Fibroblast of skin of left biceps (primary cell): Measurements from ENCODE around the gene GPNMB.

ENCODE experiments used
- DNase-seq, 2 experiments: peaks; one replicate each; pipeline ENCODE4 v3.0.0-alpha.2; 2013; ENCODE audit warnings: low read depth in 2 of 2

GPNMB gene

DNA sequence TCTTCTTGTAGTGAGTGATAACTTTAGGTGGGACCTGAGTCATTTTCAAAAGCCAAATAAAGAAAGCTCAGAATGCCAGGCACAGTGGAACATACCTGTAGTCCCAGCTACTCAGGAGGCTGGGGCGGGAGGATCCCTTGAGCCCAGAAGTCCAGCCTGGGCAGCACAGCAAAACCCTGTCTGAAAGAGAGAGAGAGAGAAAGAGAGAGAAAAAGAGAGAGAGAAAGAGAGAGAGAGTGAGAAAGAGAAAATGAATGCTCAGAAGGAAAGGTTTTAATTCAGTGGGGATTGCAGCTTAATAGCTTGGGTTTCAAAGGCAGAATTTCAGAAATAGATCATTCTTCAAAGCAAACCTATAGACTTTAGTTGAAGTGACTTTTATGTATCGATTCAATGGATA, 25.7 kb downstream of the GPNMB start:
- no peak for DNase-seq

DNA sequence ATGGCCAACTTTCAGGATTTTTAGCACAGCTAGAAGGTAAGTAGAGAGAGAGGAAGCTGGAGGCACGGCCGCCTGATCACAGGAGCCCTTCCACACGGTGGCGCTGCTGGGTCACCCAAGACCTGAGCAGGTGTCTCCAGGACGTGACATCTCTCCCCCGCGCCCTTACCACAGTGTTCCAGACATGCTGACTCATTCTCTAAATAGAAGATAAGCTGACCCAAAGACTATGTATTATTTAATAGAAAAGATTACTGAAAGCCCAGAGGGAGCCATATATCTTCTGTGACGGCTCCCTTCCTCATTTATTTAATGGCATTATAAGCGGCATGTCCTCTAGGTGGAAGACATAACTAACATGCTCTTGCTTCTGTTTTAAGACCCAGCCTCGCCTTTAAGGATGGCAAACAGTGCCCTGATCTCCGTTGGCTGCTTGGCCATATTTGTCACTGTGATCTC, 26.6 kb downstream of the GPNMB start:
- peak; percentile 36 to 40 for DNase-seq

DNA sequence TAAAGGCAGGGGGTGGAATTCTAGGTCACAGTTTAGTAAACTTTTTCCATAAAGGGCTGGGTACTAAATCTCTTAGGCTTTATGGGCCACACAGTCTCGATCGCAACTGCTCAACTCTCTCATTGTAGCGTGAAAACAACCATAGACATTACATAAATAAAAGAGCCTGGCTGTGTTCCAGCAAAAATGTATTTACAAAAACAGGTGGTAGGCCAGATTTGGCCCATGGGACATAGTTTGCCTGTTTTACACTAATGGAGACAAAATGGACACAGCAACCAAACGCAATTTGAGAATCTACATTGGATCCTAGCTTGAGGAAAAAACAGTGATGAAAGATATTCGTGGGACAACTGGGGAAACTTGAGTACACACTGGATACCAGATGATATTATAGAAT, 29.3 kb downstream of the GPNMB start:
- DNase-seq: no peak

DNA sequence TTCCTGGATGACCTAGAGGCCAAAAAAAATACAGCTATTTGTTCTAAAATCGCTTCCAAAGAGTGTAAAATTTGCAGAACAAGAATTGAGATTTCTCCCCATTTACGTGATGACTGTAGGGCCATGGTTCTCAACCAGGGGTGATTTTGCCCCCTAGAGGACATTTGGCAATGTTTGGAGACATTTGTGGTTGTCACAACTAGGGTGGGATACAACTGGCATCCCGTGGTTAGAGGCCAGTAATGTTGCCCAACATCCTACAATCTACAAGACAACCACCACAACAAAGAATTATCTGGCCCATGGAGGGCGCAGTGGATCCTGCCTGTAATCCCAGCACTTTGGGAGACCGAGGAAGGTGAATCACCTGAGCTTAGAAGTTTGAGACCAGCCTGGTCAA, 29.8 kb downstream of the GPNMB start:
- no peak for DNase-seq

DNA sequence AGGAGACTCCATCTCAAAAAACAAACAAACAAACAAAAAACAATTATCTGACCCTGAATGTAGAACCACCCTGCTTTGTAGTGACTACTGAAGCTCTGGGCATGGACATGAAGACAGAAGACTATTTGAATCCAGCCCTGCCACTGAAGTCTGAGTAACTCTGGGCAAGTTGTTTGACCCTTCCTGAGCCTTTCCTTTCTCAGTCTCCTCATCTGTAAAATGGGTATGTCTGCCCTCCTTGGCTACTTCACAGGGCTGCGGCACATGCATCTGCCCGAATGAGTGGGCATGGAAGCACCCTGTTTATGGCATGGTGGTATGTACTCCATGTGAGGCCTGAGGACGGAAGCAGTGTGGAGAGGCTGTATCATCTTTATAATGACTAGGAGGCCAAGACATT, 30.4 kb downstream of the GPNMB start:
- no peak for DNase-seq

DNA sequence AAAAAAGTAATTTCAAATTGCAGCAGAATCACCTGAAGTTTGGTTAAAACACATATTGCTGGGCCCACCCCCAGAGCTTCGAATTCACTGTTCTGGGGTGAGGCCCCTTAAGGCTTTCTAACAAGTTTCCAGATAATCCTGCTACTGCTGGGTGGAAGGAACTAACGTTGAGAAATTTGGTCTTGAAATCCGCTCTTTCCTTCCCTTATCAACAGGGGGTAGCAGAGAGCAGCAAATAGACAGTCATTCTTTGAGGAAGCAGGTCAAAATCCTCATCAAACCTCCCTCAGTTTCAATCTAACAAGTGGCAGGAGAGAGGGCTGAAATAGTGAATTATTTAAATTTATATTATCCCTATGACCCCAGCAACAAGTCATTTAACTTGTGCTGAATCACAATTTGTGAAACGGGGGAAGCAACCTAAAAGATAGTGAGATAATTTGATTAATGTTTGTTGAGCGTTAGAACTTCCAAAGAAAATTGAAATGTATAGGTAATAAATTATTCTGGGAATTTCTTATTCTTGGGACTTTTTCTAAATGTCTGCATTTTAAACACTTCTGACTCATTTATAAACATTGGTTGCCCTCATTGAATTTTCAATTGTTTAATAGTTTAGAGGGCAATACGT, 30.9 kb downstream of the GPNMB start:
- DNase-seq: peak; percentile 25 to 33

DNA sequence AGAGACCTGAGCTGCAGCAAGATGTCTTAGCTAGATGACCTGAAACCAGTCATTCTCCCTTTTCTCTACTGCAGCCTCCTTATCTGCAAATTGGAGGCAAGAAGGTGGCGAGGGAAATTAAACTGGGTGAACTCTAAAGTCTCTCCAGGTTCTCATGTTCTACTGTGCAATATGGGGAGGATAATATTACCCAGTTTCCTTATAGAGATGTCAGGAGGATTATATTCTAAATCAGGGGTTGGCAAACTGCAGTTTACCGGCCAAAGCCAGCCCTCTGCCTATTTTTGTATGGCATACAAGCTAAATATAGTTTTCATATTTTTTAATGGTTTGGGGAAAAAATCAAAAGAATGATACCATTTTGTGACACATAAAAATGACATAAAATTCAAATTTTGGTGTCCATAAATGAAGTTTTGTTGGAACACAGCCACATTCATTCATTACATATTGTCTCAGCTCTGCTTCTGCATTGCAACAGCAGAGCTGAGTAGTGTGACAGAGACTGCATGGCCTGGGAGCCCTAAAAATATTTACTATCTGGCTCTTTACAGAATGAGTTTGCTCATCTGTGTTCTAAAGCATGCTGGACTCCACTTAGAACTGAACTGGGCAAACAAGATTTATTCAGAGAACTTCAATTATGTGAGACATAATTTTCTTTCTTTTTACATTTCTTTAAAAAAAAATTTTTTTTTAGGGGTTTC, 33.4 kb downstream of the GPNMB start:
- no peak for DNase-seq

DNA sequence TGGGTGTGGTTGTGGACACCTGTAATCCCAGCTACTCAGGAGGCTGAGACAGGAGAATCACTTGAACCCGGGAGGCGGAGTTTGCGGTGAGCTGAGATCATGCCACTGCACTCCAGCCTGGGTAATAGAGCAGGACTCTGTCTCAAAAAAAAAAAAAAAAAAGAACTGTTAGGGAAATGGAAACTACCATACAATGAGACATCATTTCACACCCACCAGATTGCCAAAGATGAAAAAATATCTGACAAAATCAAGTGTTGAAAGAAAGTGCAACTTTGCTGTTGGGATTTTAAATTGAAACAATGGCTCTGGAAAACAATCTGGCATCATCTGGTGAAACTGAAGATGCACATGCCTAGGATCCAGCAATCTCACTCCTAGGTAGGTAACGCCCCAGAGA, 36.5 kb downstream of the GPNMB start:
- no peak for DNase-seq

DNA sequence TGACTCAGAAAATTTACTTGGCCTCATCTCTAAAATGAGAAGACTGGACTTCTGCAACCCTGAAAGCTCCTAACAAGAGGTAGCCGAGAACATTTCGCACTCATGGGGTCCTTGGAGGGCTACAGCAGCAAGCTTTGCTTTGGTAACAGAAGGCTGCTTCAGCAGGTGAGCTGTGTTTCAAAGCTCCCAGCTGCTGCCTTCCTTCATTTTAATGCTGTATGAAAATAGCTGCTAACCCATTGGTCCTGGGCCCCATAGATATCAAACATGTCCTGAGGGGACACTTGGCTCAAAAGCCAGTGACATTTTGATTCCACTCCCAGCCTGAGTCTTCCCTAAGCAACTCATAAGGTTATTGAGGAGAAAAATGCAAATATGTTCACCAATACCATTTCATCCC, 38.3 kb downstream of the GPNMB start:
- DNase-seq: no peak

DNA sequence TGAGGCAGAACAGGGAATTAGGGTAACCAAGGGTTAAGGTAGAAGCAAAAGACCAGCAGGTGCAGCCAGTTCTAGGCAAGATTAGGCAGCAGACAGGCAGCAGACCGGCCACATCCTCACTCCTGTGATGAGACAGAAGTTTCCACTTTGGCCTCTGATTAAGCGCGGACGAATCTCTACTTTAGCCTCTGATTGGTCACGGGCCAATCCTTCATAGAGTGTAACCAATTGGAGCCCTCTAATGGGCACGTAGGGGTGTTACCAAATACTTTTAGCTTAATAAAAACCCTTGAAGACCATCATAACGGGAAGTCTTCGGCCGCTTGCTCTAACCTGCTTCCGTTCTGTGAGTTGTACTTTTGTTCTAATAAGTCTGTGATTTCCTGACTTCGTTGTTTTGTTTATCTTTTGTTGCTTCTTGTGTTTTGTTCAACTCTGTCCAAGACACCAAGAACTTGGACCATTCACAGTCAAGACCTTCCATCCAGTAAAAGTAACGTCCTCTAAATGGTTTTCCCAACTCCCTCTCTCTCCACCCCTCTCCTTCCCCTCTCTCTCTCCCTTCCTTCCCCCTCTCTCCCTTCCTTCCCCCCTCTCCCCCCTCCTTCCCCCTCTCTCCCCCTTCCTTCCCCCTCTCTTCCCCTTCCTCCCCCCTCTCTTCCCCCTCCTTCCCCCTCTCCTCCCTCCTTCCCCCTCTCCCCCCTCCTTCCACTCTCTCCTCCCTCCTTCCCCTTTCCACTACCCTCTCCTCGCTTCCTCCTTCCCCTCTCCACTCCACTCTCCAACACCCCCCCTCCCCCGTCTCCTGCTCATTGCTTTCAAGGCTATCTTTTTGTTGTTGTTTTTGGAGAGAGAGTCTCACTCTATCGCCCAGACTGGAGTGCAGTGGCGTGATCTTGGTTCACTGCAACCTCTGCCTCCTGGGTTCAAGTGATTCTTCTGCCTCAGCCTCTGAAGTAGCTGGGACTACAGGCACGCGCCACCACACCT, 39.4 kb downstream of the GPNMB start:
- DNase-seq: no peak

DNA sequence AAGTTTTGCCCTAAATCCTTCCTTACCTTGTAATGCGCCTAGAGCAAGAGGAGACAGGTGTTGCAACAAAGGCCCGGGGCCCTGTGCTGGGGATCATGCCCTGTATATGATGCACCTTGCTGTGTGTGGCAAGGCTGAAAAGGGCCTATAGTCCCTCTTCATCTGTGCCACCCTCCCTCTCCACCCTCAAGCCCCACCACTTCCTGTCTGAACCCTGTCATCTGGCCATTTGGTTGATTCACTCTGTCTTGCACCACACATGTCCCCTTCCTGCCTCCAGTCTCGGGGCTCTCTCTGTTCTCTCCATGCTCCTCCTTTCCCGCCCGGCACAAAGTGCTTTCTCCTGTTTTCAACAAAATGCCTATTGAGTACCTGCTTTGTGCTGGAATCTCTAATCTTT, 41.0 kb downstream of the GPNMB start:
- no peak for DNase-seq

DNA sequence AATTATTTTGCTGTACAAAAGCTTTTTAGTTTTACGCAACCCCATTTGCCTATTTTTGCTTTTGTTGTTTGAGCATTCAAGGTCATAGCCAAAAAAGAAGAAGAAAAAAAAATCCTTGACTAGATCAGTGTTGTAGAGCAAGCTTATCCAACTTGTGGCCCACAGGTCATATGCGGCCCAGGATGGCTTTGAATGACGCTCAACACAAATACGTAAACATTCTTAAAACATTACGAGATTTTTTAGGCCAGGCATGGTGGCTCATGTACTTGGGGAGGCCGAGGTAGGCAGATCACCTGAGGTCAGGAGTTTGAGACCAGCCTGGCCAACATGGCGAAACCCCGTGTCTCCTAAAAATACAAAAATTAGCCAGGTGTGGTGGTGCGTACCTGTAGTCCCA, 44.4 kb downstream of the GPNMB start:
- no peak for DNase-seq

DNA sequence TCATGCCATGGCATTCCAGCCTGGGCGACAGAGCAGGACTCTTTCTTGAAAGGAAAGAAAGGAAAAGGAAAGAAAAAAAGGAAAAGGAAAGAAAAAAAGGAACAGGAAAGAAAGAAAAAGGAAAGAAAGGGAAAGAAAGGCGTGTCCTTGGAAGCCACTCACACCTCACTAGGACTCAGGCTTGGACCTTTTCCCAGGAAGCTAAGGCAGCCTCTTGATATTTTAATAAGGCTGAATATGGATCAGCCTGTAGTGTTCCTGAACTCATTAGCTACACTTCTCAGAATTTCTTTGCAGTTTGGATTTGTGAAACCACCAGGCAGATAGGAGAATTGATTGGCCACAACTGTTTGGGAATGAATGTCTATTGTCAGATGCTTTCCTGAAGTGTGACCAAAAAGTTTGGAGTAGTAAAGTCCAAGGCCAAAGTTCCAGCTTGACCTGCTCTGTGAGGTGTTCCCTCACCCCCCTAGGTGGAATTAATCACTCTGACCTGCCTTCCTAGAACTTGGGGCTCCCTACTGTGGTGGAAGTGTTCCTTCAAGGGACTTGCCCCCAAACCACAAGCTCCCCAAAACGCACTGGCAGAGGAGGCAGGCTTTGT, 45.5 kb downstream of the GPNMB start:
- DNase-seq: no peak

DNA sequence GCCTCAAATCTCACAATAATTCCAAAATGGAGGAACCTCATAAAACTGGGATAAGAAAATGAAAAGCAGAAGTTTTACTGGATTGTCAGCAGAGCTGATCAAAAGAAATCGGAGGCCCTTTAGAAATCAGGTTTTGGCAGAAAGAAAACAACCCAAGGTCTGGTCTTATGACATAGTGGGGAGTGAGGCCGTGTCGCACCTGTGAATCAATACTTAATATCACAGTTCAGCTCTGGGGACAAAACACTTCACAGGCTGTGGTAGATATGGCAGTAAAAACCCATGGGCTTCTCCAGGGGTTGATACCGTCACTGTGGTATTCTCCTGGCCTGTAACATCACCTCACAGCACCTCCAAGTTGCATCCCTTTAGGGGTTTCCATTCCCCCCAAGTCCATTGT, 46.0 kb downstream of the GPNMB start:
- DNase-seq: no peak

DNA sequence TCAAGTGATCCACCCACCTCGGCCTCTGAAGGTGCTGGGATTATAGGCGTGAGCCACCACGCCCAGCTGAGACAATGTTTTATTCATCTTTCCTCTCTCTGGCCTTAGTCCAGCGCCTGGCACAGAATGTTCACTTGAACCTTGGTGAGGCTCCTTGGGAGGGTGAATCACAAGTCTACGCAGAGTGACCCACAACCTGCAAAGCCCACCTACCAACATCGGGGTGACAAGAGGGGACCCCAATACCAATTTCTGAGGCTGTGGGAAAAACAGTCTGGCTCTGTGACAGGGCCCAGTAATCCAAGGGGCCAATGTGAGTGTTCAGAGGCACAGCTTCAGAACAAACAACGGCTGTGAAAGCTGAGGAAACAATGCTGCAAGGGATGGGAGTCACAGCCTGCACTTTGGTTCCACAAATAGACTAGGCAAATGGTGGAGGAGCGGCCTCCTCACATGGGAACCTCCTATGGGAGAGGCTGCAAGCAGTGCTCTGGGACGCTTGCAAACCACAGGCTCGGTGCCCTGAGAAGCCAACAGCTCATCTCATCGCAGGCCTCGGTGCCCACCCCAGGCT, 47.0 kb downstream of the GPNMB start:
- no peak for DNase-seq

DNA sequence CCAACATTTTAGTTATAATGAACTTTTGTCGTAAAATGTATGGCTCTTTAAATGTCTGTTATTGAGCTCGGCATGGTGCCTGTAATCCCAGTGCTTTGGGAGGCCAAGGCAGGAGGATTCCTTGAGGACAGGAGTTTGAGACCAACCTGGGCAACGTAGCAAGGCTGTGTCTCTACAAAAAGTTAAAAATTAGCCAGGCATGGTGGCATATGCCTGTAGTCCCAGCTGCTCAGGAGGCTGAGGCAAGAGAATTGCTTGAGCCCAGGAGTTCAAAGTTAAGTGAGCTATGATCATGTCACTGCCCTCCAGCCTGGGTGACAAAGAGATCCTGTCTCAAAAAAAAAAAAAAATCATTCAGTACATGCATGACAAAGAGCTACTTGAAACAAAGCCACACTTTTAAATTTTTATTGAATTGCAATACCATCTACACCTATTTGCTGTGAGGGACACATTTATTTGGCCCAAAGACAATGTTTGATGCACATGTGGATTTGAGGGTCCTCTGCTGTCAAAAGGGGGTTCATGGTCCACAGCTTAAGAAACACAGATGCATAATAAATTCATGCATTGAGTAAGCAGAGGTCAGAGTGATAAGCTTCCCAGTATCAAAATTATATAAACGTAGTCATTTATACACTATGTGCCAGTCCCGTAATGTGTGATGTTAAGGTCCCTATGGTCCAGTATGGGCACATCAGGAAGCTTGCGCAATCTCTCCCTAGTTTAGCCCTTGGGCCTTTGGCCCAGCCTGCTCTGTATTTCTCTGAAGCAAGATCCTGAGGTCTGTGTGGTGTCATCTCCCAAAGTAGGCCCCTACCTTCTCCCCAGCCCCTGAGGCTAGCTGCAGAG, 48.2 kb downstream of the GPNMB start:
- no peak for DNase-seq

DNA sequence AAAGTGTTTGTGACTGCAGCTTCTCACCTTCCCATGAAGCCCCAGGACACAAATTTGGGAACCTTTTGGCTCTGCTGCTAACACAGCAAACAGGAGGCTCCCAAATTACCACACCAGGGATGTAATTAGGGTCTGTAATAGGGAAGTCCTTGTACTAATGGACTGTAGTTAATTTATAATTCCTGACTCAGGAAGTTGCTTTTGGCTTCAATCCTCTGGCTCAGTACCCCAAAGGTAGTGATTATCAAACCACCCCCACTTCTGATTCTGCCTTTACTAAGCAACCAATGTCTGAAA, 48.8 kb downstream of the GPNMB start:
- DNase-seq: no peak

DNA sequence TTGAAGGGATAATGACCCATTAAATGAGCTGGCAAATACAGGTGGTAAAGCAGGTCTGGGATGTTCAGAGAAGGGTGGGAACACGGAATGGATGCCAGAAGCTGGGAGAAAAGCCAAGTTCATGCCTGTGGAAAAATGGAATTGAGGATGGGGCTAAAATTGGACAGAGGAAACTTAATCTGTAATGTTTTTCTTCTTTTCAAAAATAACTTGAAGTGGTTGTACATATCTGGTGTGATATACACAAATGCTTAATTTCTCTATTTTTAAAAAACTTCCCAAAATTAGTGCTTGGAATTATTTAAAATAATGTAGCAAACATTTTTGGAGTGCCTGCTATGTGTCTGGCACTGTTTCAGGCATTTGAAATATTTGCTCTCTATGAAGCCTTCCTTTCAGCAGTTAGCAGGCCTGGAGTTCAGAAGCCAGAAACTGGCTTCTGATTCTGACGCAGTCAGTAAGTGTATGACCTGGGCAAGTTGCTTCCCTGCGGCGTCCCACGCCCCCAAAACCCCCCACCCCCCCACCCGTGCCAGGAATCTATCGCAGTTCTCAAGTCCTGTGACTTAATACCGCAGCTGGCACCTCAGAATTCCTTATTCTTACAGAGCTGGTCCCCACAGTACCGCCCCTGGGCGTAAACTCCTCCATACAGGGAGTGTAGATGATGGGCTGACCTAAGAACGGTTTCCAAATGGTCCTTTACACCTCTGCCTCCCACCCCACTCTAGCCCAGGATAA, 51.7 kb downstream of the GPNMB start:
- DNase-seq: peak; percentile 47 to 48

DNA sequence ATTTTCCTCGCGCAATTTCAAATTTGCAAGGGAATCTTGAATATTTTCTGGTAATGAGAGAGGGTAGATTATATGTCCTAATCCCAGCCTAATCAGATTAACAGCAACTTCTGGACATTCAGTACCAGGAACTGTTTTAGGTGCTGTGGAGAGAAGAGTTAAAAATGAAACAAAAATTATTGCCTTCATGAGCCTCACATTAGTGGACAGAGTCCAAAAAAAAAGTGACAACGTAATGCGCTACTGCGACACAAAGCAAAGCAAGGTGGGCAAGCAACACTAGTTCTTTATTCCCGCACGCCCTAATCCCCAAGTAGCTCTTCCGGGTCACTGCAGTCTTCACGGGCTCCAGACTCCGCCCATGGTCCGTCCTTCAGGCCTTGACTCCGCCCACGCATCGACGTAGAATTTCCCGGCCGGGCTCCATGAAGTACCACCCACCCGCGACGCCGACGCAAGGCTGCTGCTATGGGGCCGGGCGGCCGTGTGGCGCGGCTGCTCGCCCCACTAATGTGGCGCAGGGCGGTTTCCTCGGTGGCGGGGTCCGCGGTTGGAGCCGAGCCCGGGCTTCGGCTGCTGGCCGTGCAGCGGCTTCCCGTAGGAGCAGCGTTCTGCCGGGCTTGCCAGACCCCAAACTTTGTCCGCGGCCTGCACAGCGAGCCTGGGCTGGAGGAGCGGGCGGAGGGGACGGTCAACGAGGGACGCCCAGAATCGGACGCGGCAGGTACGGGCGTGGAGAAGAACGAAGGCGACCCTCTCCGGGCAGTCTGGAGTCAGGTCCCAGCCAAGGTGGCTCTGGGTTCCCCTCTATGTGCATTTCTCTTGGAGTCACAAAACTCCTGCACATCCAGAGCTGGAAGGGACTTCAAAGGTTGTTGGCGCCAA, 52.6 kb downstream of the GPNMB start, which contains the start of gene MALSU1:
TSS of gene MALSU1 (plus strand) at position 455 of the 885 bp plus-strand sequence. CDS start at position 469, 14 bp downstream.
- peak; percentile 86 to 87 for DNase-seq
